SIG-M5 (cell line): ENCODE results near the gene CTRL.

ENCODE experiments used
- DNase-seq: peaks from one replicate; lab custom pipeline; 2025; lab: John Stamatoyannopoulos, UW

CTRL gene

GRCh38 chr16:67963292-67963661, 31.6 kb upstream of the CTRL start:
- no peak for DNase-seq

- no peak for DNase-seq
Observed at GRCh38 chr16:67962135-67962534, 30.5 kb upstream of the CTRL start.

DNA sequence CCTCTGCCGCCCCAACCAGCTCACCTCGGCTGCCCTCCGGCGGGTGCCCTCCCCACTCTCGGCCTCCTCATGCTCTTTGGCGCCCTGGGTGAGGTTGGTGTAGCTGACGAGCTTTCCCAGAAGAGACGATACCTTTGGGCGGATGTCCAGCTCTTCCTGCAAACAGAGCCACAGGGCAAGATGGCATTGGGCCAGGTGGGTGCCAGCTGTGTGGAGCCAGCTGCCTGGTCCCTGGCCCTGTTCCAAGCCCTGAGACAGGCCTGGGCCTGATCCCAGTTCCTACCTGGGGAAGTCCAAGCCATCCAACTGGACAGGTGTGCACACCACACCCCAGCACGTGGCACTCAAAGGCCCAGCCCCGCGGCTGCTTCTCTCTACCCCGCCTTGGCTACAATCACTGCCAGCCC, 29.9 kb upstream of the CTRL start:
- no peak for DNase-seq

DNA sequence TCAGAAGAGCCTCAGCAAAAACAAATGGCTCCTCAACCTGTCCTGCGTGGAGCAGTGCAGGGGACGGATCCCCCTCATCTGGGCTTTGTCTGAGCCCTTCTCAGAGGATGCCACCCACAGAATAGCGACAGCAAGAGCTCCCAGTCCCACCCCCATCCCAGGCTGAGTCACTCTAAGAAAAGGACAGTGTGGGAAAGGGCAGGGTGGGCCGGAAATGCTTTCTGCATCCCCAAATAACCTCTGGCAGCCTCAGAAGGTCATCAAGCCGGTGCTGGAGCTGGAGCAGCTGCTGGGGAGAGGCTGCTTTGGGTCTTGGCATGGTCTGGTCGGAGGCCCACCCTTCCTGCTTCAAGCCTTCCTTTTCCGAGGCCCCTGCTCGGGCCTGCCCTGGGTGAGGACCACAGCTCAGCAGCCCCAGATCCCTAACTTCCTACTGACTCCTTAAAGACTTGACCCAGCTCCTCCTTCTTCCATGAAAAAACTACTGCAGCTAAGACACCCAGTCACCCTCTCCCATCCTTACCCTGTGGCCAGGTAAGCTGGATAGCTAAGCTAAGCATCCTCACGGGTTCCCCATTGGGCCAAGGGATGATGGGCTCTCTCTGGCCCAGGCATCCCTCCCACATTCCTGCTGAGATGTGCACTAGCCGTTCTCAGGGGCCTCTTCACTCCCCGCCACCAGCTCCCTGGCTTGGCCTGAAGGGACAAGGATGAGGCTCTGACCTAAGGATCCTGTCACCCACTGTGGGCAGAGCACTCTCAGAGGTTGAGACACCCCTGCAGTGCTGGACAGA, 28.1 kb upstream of the CTRL start:
- no peak for DNase-seq

DNA sequence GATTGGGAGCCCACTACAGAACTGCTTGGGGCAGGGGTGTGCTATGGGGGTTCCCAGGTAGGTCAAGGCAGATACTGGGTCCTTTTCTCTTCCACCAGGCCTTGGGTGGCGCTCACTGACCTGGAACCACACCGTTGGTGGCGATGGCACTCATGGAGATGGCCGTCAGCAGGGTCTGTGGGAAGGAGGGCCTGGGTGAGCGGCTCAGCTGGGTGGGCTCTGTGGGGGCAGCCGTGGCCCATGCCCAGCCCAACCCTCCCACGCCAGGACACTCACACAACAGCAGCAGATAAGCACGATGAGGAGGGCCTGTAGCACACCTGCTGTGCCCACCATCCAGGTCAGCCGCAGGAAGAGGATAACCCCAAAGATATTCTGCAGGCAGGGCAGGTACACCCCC, 26.0 kb upstream of the CTRL start:
- no peak for DNase-seq

GRCh38 chr16:67954421-67955196, 22.9 kb upstream of the CTRL start:
- no peak for DNase-seq

DNA sequence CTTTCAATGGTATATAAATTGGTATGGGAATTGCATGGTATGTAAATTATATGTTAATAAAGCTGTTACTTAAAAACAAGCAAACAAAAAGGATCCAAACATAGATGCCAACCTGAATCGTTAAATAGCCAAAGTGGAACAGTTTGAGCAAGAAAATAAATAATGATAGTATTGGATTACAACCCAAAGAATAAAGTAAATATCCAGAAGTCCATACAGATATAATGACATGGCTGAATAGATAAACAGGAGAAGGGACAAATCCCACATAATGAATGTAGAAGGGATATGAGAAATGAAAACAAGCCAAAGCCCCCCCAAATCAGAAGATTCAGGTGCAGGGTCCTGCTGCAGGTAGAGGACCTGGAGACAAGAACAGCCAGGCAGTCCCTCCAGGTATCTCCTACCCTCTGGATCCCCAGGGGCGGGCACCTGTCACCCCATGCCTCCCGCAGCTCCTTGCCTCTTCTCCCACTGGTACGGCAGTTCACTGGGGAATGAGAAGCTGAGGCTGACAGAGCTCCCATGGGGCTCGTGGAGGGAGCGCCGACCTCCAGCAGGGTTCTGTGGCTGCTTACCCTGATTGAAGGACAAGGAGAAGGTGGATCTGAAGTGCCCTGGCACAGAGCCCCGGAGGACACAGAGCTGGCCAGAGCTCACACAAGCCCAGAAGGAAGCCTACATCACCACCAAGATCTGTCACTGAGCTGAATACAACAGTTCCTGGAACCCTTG, 22.1 kb upstream of the CTRL start:
- no peak for DNase-seq

- DNase-seq, result no peak
Observed at GRCh38 chr16:67951485-67951884, 19.8 kb upstream of the CTRL start.

DNA sequence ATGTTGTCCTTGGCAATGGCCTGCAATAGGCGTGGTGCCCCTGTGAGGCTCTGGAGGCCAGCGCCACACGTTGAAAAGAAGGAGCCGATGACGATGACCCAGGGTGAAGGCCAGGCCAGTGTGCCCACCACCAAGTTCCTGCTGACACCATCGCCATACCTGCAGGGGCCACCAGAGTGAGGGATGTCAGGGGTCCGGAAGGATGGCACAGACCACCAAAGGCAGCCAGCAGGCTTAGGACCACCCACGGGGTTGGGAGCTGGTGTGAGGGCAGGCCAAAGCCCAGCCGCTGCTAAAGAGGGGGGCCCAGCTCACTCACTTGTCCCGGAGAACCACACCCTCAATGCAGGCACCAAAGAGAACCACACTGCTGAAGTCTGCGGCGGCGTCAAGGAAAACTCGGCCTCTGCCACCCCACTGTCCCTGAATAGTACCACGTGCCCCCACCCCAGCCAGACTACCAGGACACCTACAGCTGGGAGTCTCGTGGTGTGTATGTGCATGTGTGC, 18.7 kb upstream of the CTRL start:
- DNase-seq, result no peak

- no peak for DNase-seq
Observed at GRCh38 chr16:67949645-67950044, 18.0 kb upstream of the CTRL start.

DNA sequence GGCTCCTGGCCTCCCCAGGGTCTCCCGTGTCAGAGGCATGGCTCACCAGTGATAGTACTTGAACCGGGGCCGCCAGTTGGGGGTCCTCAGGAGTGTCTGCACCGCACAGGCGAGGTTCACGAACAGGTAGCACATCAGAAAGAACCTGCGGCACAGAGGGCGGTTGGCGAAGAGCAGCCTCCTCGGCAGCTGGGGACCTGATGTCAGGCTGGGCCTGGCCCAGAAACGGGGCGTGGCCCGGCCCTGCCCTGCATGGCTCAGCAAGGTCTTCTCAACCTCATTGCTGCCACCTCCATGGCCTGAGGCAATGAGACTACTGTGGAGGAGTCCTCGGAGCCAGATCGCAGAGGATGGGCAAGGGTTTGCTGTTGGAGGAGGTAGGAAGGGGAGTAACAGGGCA, 16.4 kb upstream of the CTRL start:
- no peak for DNase-seq

- no peak for DNase-seq
Observed at GRCh38 chr16:67946966-67947558, 15.4 kb upstream of the CTRL start.

DNA sequence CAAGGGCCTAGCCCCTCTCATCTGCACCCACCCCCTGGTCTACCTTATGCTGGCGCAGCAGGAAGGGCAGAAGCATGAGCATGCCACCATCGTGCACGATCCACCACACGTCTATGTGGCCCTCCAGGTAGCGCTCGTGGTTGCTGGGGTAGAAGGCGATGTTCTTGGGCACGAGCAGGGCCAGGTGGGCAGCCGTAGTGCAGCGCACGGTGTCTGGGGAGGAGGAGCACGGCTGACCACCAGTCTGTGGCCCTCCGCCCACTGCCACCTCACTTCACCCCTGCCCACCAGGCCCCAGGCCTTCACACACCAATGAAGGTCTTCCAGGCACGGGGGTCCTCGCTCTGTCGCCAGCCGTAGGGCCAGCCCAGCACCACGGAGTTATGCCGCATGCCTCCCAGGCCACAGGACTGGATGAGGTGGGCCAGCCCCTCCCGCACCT, 14.5 kb upstream of the CTRL start:
- no peak for DNase-seq

GRCh38 chr16:67945392-67945933, 13.8 kb upstream of the CTRL start:
- DNase-seq, result no peak

- DNase-seq, result no peak
Observed at GRCh38 chr16:67944690-67945391, 13.2 kb upstream of the CTRL start.

- no peak for DNase-seq
Observed at GRCh38 chr16:67943619-67944504, 12.2 kb upstream of the CTRL start, which contains the start of gene LCAT. Gene LCAT, minus strand, starts transcription at chr16:67944120. Its CDS starts 19 bp downstream, at chr16:67944101.

- DNase-seq, result no peak
Observed at GRCh38 chr16:67943256-67943618, 11.6 kb upstream of the CTRL start.

DNA sequence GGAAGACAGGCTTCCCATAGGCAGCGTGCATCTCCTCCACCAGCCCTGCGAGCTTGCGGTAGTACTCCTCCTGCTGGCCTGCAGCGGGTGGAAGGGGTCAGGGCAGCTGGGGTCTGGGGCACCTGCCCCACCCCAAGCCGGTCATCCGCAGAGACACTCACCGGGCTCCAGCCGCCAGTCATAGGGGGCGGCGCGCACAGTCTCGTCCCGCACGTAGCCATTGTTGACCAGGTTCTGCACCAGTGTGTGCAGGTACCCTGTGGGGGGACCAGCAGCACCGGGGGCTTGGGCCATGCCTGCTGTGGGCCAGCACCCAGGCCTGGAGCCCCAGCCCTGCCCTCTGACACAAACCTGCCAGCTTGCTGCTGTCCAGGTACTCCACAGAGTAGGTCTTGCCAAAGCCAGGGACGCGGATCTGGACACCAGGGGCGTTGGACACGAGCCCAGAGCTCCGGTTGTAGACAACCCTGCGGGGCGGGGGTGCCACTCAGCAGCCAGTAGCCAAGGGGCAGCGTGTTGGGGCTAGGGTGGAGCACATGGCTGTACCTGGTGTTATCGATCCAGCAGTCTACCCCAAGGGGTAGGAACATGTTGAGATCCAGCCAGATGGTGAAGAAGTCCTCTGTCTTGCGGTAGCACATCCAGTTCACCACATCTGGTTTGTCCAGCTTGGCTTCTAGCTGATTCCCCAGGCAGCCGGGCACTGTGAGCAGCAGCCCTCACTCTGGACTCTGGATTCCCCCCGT, 11.0 kb upstream of the CTRL start:
- no peak for DNase-seq

- no peak for DNase-seq
Observed at GRCh38 chr16:67942200-67942509, 10.5 kb upstream of the CTRL start.
